Mammary epithelial cell (primary cell): ENCODE measurements around the gene INSM2.

Source experiments
- EZH2 ChIP-seq: IDR thresholded peaks from 2 replicates; pipeline ENCODE4 v1.6.1; 2012; ENCODE audit warnings: low read length, inconsistent platforms, borderline replicate concordance
- TF ChIP-seq, protein P1 (sequence below), 2 donors: IDR thresholded peaks in 1 of 2; conservative IDR thresholded peaks in 1 of 2; 2 replicates each; pipeline ENCODE4 v1.5.1; 2011 to 2012; ENCODE audit warnings: inconsistent platforms in 2 of 2, low read length in 2 of 2, mild to moderate bottlenecking in 2 of 2, control low read depth in 1 of 2, low read depth in 1 of 2; ENCODE audit not compliant: insufficient read depth in 1 of 2; ENCODE audit errors: extremely low read depth in 1 of 2

DNA sequence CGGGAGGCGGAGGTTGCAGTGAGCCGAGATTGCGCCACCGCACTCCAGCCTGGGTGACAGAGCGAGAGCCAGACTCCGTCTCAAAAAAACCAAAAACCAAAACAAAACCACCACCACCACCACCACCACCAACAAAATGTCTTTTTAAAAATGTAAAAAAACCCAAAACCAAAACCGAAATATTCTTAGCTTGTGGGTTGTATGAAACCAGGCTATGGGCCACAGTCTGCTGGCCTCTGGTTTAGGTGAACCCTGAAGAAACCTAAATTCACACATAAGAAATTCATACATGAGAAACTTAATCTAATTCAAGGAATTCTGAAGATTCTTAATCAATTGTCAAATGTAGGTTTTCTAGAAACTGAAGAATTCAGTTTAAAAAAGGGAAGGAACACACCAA lies 37.6 kb downstream of the INSM2 start:
- TF ChIP-seq, protein P1, sequence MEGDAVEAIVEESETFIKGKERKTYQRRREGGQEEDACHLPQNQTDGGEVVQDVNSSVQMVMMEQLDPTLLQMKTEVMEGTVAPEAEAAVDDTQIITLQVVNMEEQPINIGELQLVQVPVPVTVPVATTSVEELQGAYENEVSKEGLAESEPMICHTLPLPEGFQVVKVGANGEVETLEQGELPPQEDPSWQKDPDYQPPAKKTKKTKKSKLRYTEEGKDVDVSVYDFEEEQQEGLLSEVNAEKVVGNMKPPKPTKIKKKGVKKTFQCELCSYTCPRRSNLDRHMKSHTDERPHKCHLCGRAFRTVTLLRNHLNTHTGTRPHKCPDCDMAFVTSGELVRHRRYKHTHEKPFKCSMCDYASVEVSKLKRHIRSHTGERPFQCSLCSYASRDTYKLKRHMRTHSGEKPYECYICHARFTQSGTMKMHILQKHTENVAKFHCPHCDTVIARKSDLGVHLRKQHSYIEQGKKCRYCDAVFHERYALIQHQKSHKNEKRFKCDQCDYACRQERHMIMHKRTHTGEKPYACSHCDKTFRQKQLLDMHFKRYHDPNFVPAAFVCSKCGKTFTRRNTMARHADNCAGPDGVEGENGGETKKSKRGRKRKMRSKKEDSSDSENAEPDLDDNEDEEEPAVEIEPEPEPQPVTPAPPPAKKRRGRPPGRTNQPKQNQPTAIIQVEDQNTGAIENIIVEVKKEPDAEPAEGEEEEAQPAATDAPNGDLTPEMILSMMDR (conservative IDR thresholded peaks at IDR 0.05 in 1 of 2, IDR thresholded peaks at IDR 0.05 in 1 of 2; ENCODE audit: extremely low read depth in 1 of 2, insufficient read depth in 1 of 2, low read depth in 1 of 2, low read length in 2 of 2), result no peak
- no peak for TF ChIP-seq EZH2
